H1 (cell line): Measurements from ENCODE around the gene CRTC3. TPM values are rescaled to one million over a fixed set of nuclear protein-coding genes. Genes with fewer than 3 reads are reported as not detected.

Experiments
- KDM5A ChIP-seq: fragments of 200-600 bp; IDR thresholded peaks from 2 replicates; pipeline ENCODE4 v1.7.1; 2012; ENCODE audit warnings: mild to moderate bottlenecking, low read length, inconsistent platforms, mixed read lengths
- SIRT6 ChIP-seq: IDR thresholded peaks from one replicate; pipeline ENCODE4 v1.7.1; 2012; ENCODE audit warnings: low read length, inconsistent platforms
- SP2 ChIP-seq: IDR thresholded peaks from 2 replicates; pipeline ENCODE4 v1.6.1; 2012; ENCODE audit warnings: mild to moderate bottlenecking, low read length, inconsistent platforms
- TAF1 ChIP-seq: IDR thresholded peaks from 2 replicates; pipeline ENCODE4 v1.6.1; 2011; ENCODE audit warnings: mild to moderate bottlenecking, low read depth, low read length
- polyA plus RNA-seq, 7 experiments: library from polyadenylated mRNA; depleted of rRNA in 3 of 7; stranded (reverse) in 5 of 7; unstranded in 2 of 7; fragments of >200 nt in 5 of 7; fragments of 200-250 nt in 2 of 7; gene quantifications; 1 replicate in 5 of 7; 2 replicates in 1 of 7; 4 replicates in 1 of 7; pipeline versions ENCODE4 v1.2.1 to v1.2.3, GENCODE V29; 2011 to 2013; ENCODE audit warnings: missing spikeins in 2 of 7, mixed read lengths in 2 of 7
- total RNA-seq: library from RNA; stranded (reverse); fragmentation: NEBNext Ultra II Directional; extraction: Animal tissue kit (Norgen Biotek cat#: 25700); gene quantifications from 2 replicates; pipeline ENCODE4 v1.2.1, GENCODE V29; 2021

The CRTC3 gene
- total and polyA plus RNA-seq, 2 of the 8 experiments (the other 6 are each of a cell fraction or from before 2014, with no cell fraction given): 5.0 to 5.3 TPM

- TF ChIP-seq SP2 (no peak), TAF1 (no peak), KDM5A (no peak), SIRT6 (no peak)
Observed at GRCh38 chr15:90540768-90541167, 11.0 kb downstream of the CRTC3 start (continued).
